SK-N-SH treated with all-trans-retinoic acid at 6 μM for 48 hours (cell line): ENCODE measurements around the gene INPP4B.

Experiments
- ARNTL ChIP-seq: fragments of 450-650 bp; formaldehyde crosslinking; IDR thresholded peaks from 2 replicates; pipeline ENCODE4 v1.5.0; 2020; ENCODE audit warnings: low read depth, mild to moderate bottlenecking, moderate library complexity, borderline replicate concordance
- CSDC2 ChIP-seq: fragments of 250-450 bp; sonication (Bioruptor Pico); IDR thresholded peaks from 2 replicates; pipeline ENCODE4 v1.5.0; 2020; ENCODE audit warnings: mild to moderate bottlenecking, moderate library complexity
- GLIS3 ChIP-seq: fragments of 250-450 bp; sonication (Bioruptor Pico); IDR thresholded peaks from 2 replicates; pipeline ENCODE4 v1.5.0; 2020; ENCODE audit warnings: mild to moderate bottlenecking, moderate library complexity
- OSR1 ChIP-seq: fragments of 250-450 bp; sonication (Bioruptor Pico); IDR thresholded peaks from 2 replicates; pipeline ENCODE4 v1.8.0; 2022; ENCODE audit warnings: moderate library complexity, mild to moderate bottlenecking, inconsistent platforms
- RARB ChIP-seq: fragments of 250-450 bp; sonication (Bioruptor Pico); IDR thresholded peaks from 2 replicates; pipeline ENCODE4 v1.8.0; 2021; ENCODE audit warnings: mild to moderate bottlenecking, moderate library complexity
- TCF4 ChIP-seq: fragments of 250-450 bp; sonication (Bioruptor Pico); IDR thresholded peaks from 2 replicates; pipeline ENCODE4 v1.8.0; 2021; ENCODE audit warnings: mild to moderate bottlenecking, moderate library complexity, borderline replicate concordance
- TOX ChIP-seq: fragments of 250-450 bp; sonication (Bioruptor Pico); IDR thresholded peaks from 2 replicates; pipeline ENCODE4 v1.8.0; 2021; ENCODE audit warnings: mild to moderate bottlenecking, moderate library complexity, borderline replicate concordance
- ZFP3 ChIP-seq: fragments of 250-450 bp; sonication (Bioruptor Pico); IDR thresholded peaks from 2 replicates; pipeline ENCODE4 v1.5.0; 2020; ENCODE audit warnings: mild to moderate bottlenecking, moderate library complexity
- ZNF70 ChIP-seq: fragments of 450-650 bp; formaldehyde crosslinking; IDR thresholded peaks from 2 replicates; pipeline ENCODE4 v1.5.0; 2020; ENCODE audit warnings: mild to moderate bottlenecking, moderate library complexity
- ZNF8 ChIP-seq: fragments of 450-650 bp; formaldehyde crosslinking; IDR thresholded peaks from 2 replicates; pipeline ENCODE4 v1.5.0; 2020; ENCODE audit warnings: mild to moderate bottlenecking, moderate library complexity
- TF ChIP-seq, protein P1 (sequence below): fragments of 250-450 bp; sonication (Bioruptor Pico); IDR thresholded peaks from 2 replicates; pipeline ENCODE4 v1.5.1; 2020; ENCODE audit warnings: low read depth, mild to moderate bottlenecking, moderate library complexity
- TF ChIP-seq, protein P2 (sequence below): fragments of 250-450 bp; sonication (Bioruptor Pico); IDR thresholded peaks from 2 replicates; pipeline ENCODE4 v1.8.0; 2020; ENCODE audit warnings: mild to moderate bottlenecking, moderate library complexity, borderline replicate concordance

- no peak for TF ChIP-seq GLIS3 (CRISPR knock-in tag)
- TF ChIP-seq, protein P1, sequence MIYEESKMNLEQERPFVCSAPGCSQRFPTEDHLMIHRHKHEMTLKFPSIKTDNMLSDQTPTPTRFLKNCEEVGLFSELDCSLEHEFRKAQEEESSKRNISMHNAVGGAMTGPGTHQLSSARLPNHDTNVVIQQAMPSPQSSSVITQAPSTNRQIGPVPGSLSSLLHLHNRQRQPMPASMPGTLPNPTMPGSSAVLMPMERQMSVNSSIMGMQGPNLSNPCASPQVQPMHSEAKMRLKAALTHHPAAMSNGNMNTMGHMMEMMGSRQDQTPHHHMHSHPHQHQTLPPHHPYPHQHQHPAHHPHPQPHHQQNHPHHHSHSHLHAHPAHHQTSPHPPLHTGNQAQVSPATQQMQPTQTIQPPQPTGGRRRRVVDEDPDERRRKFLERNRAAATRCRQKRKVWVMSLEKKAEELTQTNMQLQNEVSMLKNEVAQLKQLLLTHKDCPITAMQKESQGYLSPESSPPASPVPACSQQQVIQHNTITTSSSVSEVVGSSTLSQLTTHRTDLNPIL (CRISPR knock-in tag), result no peak
- TF ChIP-seq ZFP3 (CRISPR knock-in tag), result no peak
- TF ChIP-seq, protein P2, sequence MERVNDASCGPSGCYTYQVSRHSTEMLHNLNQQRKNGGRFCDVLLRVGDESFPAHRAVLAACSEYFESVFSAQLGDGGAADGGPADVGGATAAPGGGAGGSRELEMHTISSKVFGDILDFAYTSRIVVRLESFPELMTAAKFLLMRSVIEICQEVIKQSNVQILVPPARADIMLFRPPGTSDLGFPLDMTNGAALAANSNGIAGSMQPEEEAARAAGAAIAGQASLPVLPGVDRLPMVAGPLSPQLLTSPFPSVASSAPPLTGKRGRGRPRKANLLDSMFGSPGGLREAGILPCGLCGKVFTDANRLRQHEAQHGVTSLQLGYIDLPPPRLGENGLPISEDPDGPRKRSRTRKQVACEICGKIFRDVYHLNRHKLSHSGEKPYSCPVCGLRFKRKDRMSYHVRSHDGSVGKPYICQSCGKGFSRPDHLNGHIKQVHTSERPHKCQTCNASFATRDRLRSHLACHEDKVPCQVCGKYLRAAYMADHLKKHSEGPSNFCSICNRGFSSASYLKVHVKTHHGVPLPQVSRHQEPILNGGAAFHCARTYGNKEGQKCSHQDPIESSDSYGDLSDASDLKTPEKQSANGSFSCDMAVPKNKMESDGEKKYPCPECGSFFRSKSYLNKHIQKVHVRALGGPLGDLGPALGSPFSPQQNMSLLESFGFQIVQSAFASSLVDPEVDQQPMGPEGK (CRISPR knock-in tag), result no peak
- no peak for TF ChIP-seq CSDC2 (CRISPR knock-in tag)
- TF ChIP-seq ZNF70 (CRISPR knock-in tag), result no peak
- TF ChIP-seq RARB (CRISPR knock-in tag), result no peak
- no peak for TF ChIP-seq OSR1
- no peak for TF ChIP-seq TOX (CRISPR knock-in tag)
- no peak for TF ChIP-seq ARNTL
- TF ChIP-seq TCF4, result no peak
- TF ChIP-seq ZNF8 (CRISPR knock-in tag), result no peak
Measured at GRCh38 chr4:142402156-142402555, 443.9 kb downstream of the INPP4B start.
